Ureter (tissue), 1 donor: ENCODE data around the gene TBC1D17. TPM values are rescaled to one million over a fixed set of nuclear protein-coding genes. Genes with fewer than 3 reads are reported as not detected.

Source experiments
- DNase-seq: peaks from one replicate; pipeline ENCODE4 v3.0.0-alpha.2; 2020; ENCODE audit warnings: low spot score
- total RNA-seq: library from RNA; stranded (reverse); gene quantifications from one replicate; pipeline ENCODE4 v1.2.4, GENCODE V29; 2023
- donor health status: DM: yes; HTN: yes; CAD: no.

TBC1D17 gene
- total RNA-seq, 1 donor from 2014 or later, result 30.4 TPM

GRCh38 chr19:49936549-49936948, 59.0 kb downstream of the TBC1D17 start:
- DNase-seq, result no peak

- DNase-seq, result peak; percentile 80
Measured at GRCh38 chr19:49937750-49938381, 60.4 kb downstream of the TBC1D17 start.

Other genes with a start within 250 kb of the TBC1D17 start
- gene RRAS, start 237.6 kb upstream of the TBC1D17 start, total RNA-seq, result 59.1 TPM
- 55.7 TPM for gene SCAF1, start 235.5 kb upstream of the TBC1D17 start, total RNA-seq
- gene IRF3, start 211.8 kb upstream of the TBC1D17 start, total RNA-seq, result 108 TPM
- 12.6 TPM for gene BCL2L12, start 211.8 kb upstream of the TBC1D17 start, total RNA-seq
- 166 TPM for gene PRMT1, start 200.4 kb upstream of the TBC1D17 start, total RNA-seq
- gene ADM5, start 188.1 kb upstream of the TBC1D17 start, total RNA-seq, result 4.1 TPM
- gene CPT1C, start 186.6 kb upstream of the TBC1D17 start, total RNA-seq, result 3.1 TPM
- 0.44 TPM for gene TSKS, start 114.4 kb upstream of the TBC1D17 start, total RNA-seq
- gene AP2A1, start 110.7 kb upstream of the TBC1D17 start, total RNA-seq, result 66.6 TPM
- gene FUZ, start 64.4 kb upstream of the TBC1D17 start, total RNA-seq, result 13.0 TPM
- 42.2 TPM for gene MED25, start 59.4 kb upstream of the TBC1D17 start, total RNA-seq
- 105 TPM for gene PTOV1, start 26.5 kb upstream of the TBC1D17 start, total RNA-seq
- gene PNKP, start 10.1 kb upstream of the TBC1D17 start, total RNA-seq, result 122 TPM
- 32.8 TPM for gene AKT1S1, start 347 bp upstream of the TBC1D17 start, total RNA-seq
- 1.9 TPM for gene IL4I1, start 19.2 kb downstream of the TBC1D17 start, total RNA-seq
- 35.5 TPM for gene ATF5, start 51.5 kb downstream of the TBC1D17 start, total RNA-seq
- gene NUP62, start 51.8 kb downstream of the TBC1D17 start, total RNA-seq, result 42.7 TPM
- 0.70 TPM for gene SIGLEC11, start 83.5 kb downstream of the TBC1D17 start, total RNA-seq
- gene VRK3, start 147.7 kb downstream of the TBC1D17 start, total RNA-seq, result 56.6 TPM
- gene ZNF473, start 148.3 kb downstream of the TBC1D17 start, total RNA-seq, result 12.0 TPM